NCI-H128 (cell line): ENCODE data around the gene PDHB.
A peak's percentile ranks its signal among the peaks of the same experiment; 100 is the strongest.

ENCODE experiments used
- DNase-seq: peaks from one replicate; lab custom pipeline; 2025; ENCODE audit not compliant: unreplicated experiment; lab: John Stamatoyannopoulos, UW

The PDHB gene

DNA sequence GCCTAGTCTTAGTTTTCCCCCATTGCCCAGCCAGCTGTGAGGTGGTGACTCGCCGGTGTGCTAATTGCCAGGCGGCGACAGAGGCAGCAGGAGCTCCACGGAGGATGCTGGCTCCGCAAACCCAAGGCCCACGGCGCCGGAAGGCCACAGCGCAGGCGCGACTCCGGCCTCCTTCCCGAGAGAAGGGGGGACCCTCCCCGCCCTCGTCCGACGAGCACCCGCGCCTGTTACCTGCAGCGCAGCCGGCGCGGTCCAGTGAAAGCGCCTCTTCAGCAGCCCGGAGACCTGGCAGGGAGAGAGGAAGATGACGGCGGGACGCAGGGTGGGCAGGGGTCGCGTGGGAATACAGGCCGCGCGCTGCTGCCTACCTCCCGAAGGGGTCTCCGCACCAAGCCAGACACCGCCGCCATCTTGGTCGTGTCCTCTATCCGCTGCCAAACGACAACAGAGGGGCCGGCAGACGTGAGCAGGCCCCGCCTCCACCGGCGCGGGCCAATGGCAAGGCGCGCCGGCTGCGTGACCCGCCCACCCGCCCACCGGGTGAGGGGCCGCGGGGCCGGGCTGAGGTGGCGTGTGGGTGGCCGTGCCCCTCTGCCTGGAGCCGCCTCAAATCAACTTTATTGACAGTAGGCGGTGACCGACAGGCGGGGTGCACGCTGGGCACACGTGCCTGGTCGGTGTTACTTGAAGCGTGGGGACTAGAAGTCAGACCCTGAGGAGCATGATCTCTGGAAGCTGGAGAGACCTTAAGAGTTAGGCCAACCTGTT, at the start of gene PDHB:
Gene PDHB (minus strand): TSS at position 433 of the 768 bp plus-strand sequence. CDS start 23 bp downstream, at position 410.
- peak; percentile 63 for DNase-seq

DNA sequence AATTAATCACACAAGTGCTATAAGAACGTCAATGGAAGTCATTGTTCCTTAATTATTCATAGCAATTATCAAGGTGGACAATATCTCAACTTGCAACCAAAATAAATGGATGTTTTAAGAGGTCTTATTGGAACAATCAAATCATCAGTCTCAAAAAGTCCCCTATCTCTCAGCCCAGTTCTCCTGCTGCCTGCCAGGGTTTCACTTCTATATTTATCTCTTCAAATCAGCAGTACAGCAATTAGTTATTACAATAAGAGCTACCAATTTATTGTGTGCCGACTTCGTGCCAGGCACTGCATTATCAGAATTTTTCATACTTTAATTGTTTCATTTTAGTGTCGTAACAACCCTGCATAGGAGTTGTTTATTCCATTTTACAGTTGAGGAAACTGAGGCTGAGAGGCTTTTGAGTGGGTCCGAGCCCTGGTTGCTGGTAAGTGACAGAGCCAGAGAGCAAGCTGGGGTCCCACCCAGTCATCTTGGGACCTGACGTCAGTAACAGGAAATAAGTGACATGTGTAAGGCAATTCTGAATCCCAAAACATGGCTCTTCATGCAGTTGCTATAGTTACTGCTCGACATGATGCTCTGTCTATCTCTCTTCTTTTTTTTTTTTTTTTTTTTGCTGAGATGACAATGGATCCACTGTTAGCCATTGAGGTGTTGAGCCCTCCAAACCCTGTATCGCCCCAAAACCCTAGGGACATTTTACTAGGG, 49.4 kb upstream of the PDHB start:
- DNase-seq = no peak

DNA sequence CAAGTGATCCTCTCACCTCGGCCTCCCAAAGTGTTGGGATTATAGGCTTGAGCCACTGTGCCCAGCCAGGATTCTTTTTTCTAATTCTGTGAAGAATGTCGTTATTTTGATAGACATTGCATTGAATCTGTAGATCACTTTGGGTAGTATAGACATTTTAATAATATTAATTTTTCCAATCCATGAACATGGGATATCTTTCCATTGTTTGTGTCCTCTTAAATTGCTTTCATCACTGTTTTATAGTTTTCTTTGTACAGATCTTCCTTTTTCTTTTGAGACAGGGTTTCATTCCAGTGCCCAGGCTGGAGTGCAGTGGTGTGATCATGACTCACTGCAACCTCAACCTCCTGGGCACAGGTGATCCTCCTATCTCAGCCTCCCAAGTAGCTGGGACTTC, 46.7 kb upstream of the PDHB start:
- DNase-seq = no peak

DNA sequence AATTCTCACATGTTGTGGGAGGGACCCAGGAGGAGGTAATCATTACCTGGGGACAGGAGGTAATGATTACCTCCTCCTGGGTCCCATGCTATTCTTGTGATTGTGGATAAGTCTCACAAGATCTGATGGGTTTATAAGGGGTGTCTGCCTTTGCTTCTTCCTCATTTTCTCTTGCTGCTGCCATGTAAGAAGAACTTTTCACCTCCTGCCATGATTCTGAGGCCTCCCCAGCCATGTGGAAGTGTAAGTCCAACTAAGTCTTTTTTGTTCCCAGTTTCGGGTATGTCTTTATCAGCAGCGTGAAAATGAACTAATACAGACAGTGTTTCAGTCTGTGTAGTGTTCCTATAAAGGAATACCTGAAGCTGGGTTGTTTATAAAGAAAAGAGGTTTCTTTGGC, 45.1 kb upstream of the PDHB start:
- DNase-seq = no peak

DNA sequence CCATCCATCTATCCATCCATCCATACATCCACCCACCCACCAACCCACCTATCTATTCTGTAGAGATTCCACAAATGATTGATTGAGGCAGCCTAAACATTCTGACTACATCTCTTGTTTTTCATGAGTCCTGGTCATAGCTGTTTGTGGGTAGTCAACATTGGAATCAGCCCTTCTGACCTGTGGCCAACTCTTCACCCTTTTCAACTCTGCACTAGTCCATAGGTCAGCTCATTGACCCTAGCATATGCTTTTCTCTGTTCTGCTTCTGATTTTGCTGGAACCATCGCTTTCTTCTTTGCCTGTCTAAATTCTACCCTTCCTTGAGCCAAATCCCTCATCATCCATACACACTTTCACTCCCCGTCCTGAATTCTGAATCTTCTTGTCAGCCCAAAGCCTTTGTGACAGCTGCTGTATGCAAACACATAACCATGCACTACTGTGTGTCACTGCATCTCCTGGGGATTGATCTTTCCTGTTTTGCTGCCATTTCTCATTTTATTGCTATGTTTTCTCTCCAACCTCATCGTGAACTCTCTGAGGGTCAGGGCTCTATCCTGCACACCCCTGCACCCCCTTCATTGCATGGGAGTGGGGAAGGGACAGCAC, 41.4 kb upstream of the PDHB start:
- DNase-seq = no peak

DNA sequence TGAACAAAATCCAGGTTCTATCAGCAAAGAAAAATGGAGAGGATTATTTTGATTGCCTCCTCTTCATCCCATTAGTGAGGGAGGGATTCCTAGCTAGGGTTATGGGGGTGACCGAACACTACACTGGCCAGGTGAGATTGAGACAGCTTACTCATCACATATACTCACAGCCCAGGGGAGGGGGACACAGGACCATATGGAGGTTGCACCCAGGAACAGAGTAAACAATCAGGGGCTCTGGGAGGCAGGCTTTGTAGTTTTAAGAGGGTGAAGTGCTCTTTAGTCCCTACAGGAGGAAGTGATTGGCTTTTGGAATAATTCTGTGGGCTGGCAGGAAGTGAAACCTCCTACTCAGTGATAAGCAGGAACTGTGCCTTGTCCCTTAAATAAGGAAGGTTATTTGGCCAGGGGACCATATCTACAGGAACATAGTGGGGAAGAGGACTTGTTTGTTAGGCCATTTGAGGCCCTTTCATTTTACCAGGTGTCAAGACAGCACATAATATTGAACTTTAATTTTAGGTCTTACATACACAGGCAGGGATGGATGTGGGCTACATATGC, 40.8 kb upstream of the PDHB start:
- no peak for DNase-seq

DNA sequence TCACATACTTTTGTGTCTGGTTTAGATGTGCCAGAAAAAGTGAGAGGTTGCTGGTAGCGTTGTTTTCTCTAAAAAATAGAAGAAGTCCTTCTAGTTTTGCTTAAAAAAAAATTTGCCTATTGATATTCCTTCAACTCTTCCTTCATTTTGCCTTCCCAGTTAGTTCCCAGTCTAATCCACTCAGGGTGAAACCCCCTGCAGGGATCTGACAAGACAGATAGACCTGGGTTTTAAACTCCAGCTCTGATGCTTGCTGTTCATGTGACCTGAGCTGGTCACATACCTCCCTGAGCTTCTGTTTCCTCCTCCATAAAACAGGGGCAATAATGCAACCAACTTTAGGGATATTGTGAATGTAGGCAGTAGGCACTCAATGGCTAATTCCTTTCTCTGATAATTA, 39.6 kb upstream of the PDHB start:
- no peak for DNase-seq

DNA sequence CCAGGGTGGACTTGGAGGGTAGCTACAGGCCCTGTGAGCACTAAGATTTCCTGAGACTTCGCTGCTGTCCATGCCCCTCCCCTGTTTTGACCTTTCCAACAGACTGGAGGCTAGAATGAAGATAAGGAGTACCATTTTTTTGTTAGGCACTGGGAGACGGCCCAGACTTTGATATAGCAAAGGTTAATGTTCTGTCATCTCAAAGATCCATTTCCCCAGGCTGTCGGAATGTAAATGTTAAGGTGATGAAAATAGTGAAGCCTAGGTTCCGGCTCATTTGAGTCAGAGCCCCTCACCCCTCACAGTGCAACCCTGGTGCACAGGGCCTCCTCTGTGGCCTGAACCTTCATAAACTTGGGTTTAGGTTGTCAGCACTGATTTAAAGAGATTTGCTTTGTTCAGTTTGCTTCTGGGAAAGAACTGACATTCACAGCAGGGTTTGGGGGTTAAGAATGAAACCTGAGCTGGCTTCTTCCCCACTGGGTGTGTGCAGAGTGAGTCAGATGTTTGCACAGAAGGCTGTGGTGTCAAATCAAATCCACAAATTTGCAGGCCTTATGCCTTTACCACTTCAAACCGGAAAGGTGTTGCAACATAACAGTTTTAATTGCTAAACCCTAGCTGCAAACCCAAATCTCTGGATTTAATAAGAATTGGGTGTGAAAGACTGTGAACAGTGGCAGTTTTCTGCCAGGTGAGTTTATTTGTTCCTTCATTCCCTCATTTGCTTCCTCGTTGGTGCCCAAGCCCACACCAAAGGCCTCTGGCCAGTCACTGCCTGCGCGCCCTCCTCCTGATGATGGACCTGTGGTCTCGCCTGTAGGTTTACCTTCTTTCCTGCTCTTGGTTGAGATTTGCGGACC, 37.6 kb upstream of the PDHB start:
- DNase-seq = peak; percentile 56

DNA sequence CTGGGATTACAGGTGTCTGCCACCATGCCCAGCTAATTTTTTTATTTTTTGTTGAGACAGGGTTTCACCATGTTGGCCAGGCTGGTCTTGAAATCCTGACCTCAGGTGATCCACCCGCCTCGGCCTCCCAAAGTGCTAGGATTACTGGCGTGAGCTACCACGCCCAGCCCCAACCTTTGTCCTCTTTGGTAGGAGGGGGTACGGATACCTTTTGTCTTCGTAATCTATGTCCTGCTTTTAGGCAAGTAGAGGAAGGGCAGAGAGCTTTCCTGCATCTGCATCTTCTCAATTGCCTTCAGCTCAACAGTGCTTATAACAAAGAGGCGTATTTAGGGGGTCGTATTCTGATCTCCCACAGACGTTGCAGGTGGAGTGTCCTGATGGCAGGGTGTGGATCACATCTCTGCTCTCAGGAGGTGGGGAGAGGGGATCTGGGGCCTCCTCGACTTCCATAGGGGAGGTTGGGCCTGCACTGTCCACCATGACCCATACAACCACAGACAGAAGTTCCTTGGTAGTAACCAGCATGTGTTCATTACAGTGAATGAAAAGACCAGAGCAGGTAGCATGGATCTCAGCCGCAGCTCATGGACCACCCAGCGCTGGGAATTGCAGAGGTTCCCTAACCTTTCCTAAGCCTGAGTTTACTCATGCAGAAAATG, 36.9 kb upstream of the PDHB start:
- DNase-seq = no peak

DNA sequence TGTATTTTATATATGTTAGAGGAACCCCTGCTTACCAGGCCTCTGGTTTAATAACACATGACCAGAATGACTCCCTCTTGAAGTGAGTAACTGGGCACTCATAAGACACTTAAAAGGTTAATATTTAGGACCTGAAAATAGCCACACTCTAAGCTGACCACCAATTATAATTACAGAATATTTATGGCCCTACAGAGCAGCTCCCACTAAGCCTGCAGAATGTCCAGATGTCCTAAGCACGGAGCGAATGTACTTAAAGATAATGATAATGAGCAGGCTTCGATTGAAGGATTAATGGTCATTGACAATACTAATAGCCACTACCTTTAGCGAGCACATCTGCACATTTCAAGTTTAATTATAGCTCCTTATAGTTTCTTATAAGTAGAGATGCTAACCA, 35.5 kb upstream of the PDHB start:
- DNase-seq = no peak

DNA sequence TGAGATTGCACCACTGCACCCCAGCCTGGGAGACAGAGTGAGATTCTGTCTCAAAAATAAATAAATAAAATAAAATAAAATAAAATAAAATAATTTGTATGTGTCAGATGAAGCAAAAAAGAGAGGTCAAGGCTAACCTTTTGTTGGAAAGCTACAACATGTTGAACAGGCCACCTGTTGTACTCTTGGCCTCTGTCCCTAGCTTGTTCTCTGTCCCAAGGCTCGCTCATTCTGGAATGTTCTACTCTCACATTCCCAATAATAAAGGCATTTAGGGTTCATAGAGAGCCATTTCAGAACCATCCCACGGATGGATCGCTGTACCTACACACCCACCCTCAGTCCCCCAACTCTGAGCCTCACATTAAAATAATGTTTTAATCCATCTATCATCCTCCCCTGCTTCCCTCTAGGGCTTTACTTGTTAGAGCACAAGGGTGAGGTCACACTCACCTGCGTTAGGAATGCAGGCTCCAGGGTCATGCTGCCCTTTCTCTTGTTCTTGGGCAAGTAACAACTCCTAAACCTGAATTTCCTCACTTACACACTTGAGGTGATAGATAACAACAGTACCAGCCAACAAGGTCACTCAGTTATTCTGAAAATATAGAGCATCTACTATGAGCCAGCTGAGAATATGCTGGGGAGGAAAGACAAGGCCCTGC, 33.4 kb upstream of the PDHB start:
- DNase-seq = no peak

DNA sequence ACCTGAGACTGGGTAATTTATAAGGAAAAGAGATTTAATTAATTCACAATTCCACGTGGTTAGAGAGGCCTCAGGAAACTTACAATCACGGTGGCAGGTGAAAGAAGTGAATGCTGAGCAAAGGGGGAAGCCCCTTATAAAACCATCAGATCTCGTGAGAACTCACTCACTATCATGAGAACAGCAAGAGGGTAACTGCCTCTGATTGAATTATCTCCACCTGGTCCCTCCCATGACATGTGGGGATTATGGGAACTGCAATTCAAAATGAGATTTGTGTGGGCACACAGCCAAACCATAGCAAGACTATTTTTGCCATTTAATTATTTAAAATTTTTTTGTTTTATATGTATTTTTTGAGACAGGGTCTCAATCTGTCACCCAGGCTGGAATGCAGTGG, 31.2 kb upstream of the PDHB start:
- DNase-seq = no peak

DNA sequence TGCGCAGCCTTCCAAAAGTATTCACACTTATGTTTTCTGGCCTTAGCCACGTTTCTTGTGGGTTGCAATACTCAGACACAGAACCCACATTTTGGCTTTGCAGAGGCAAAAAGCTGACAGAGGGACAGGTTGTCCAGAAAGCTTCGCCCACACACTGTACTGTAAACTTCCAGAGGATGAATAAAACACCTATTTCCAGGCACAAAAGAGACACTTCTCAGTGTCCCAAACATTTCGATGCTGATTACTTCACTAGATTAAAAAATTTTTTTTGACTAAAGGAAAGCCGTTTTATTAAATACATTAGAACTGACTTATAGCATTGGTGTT, 30.3 kb upstream of the PDHB start:
- DNase-seq = no peak

DNA sequence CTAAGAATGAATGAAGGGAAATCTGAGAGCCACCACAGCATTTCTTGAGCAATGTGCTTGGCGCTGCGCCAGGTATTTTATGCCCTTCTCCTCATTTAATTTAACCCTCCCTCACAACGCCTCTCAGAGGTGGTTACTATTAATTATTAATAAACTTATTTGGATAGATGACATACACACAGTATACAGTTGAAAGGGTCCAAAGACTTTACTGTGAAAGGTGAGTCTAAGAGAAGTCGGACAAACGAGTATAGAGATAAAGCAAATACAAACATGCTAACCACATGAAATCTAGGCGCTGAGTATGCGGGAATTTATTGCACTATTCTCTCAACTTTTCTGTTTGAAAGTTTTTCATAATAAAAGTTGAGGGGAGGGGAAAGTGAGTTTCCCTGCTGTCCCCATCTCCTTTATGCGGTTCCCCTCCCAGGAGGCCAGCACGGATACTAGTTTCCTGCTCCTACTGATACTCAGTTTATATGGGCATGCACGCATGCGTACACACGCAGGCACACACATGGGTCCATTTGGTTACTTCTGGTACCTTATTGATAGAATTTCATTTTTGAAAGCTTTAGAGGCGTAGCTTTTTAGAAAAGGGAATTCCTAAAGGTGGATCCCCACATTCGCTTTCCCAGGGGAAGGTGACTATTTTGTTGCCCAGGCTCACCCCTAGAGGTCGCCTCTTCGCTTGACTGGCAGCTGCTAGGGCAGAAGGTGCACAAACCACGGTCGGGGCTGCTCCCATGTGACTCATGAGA, 29.7 kb upstream of the PDHB start:
- DNase-seq = peak; percentile 8

DNA sequence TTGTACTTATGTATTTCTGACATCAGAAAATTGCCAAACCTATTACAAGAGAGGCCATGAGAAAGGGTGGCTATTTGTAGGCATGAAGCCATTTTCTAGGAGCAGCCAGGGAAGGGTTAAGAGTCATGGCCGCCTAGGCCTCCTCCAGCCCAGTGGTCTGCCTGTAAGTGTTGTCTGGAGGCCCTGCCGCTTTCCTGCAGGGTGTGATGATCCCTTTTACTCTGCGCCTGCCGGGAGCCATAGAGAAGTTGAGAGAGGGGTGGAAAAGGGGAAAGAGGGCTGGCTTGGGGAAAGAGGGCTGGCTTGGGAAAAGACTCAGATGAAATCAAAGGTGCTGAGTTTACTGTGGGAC, 29.2 kb upstream of the PDHB start:
- no peak for DNase-seq

DNA sequence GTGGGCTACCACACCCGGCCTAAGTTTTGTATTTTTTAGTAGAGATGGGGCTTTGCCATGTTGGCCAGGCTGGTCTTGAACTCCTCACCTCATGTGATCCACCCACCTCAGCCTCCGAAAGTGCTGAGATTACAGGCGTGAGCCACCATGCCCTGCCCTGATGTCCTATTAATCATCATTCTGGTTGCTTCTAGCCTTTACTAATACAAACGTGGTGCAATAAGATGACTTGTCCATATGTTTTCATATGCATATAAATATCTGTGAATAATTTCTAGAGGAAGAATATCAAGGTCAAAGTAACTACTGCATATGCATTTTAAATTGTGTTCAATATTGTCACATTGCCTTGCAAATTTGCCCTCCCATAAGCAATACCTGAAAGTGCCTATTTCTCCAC, 25.5 kb upstream of the PDHB start:
- no peak for DNase-seq

DNA sequence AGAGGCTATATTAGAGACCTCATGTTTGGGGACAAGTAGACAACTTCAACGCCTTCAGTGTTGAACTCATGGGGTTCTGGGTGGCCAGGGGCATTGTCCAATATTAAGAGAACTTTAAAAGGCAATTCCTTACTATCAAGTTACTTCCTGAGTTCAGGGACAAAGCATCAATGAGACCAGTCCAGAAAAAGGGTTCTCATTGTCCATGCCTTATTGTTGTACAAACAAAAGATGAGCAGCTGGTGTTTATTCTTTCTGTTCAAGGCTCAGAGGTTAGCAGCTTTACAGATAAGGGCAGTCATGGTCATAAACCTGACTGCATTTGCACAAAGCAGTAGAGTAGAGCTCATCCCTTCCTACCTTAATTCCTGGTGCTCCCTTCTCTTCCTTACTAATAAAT, 18.5 kb upstream of the PDHB start:
- no peak for DNase-seq

DNA sequence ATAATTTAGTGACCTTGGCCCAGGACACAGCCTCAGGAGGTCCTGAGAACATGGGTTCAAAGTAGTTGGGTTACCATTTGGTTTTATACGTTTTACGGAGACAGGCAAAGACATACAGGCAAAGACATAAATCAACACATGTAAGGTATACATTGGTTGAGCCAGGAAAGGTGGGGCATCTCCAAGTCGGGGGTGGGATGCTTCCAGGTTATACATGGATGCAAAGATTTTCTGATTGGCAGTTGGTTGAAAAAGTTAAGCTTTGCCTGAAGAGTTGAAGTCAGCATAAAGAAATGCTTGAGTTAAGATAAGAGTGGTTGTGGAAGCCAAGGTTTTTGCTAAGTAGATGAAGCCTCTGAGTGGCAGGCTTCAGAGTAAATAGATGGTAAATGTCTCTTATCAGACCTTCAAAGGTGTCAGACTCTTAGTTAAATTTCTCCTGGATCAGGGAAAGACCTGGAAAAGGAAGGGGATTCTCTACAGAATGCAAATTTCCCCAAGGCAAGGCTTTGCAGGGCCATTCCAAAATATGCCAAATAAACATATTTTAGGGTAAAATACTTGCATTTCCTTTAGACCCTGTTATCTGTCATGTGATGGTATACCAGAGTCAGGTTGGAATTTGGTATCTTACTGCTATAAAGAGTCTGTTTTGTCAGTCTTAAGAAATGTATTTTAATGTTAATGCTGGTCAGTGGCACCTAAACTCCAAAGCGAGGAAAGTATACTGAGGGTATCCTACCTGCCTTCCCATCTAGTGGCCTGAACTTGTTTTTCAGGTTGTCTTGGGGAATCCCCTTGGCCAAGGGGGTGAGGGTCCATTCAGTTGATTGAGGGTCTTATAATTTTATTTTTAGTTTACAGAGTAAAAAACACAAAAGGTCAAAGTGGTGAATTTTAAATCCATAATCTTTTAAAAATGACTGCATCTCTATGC, 8.2 kb upstream of the PDHB start:
- no peak for DNase-seq
